Esophagus muscularis mucosa (tissue), 4 donors: ENCODE results near the gene SNRNP27.

Experiments used
- CTCF ChIP-seq, 3 experiments: fragments of 200-600 bp in 2 of 3; fragments of 450-650 bp in 1 of 3; sonication (generic) in 2 of 3; IDR thresholded peaks; one replicate each; pipeline ENCODE4 v1.5.1; 2017 to 2019; ENCODE audit warnings: antibody characterized with exemption in 3 of 3, mild to moderate bottlenecking in 2 of 3, moderate library complexity in 1 of 3
- EP300 ChIP-seq: sonication (generic); formaldehyde crosslinking; IDR thresholded peaks from one replicate; pipeline ENCODE4 v1.6.1; 2017; ENCODE audit warnings: antibody characterized with exemption
- POLR2A ChIP-seq: fragments of 450-650 bp; IDR thresholded peaks from one replicate; pipeline ENCODE4 v1.6.1; 2017; ENCODE audit warnings: antibody characterized with exemption, moderate library complexity, mild to moderate bottlenecking, low read depth
- POLR2AphosphoS5 ChIP-seq, 2 donors: sonication (generic); formaldehyde crosslinking; IDR thresholded peaks; one replicate each; pipeline ENCODE4 v1.6.1; 2017; ENCODE audit warnings: antibody characterized with exemption in 2 of 2

GRCh38 chr2:69954084-69954483, 60.3 kb downstream of the SNRNP27 start:
- TF ChIP-seq CTCF (IDR thresholded peaks at IDR 0.05), result no peak
- no peak for TF ChIP-seq POLR2A
- no peak for TF ChIP-seq EP300
- TF ChIP-seq POLR2AphosphoS5 (IDR thresholded peaks at IDR 0.05), result no peak
